OCI-LY7 (cell line): ENCODE results near the gene KRT38.

Experiments used
- CTCF ChIP-seq: fragments of 200-600 bp; sonication (generic); conservative IDR thresholded peaks from 2 replicates; pipeline ENCODE4 v1.5.1; 2014; ENCODE audit warnings: mild to moderate bottlenecking, antibody characterized with exemption, low read length, moderate library complexity, mixed read lengths
- EZH2phosphoT487 ChIP-seq: fragments of 200-600 bp; sonication (generic); IDR thresholded peaks from 2 replicates; pipeline ENCODE4 v1.6.1; 2018; ENCODE audit warnings: low read depth, borderline replicate concordance, mild to moderate bottlenecking, mixed run types, antibody characterized with exemption, low read length, moderate library complexity, mixed read lengths

- TF ChIP-seq CTCF, result no peak
- TF ChIP-seq EZH2phosphoT487, result no peak
Measured at GRCh38 chr17:41402161-41402560, 38.6 kb downstream of the KRT38 start.
